ENCODE measurements around the gene KDF1. TPM values are rescaled to one million over a fixed set of nuclear protein-coding genes. Genes with fewer than 3 reads are reported as not detected.

The KDF1 gene
- total RNA-seq, 4 donors from 2014 or later = 21.9 to 51.1 (median 41.5) TPM

GRCh38 chr1:26922431-26922729 is 37.9 kb downstream of the KDF1 start:
- DNase-seq (ENCODE audit: low spot score in 2 of 2) = no peak
- Histone ChIP-seq H3K4me1 (peaks cover 25% of the 10 kb centered on the region), H3K4me3 (peak overlapping the region; percentile 96), H3K27ac (no peak overlapping the region), H3K36me3 (peaks cover 37% of the 10 kb centered on the region), H3K27me3 (no peaks in the 10 kb centered on the region), H3K9me3 (no peaks in the 10 kb centered on the region)
- no peak for TF ChIP-seq CTCF (IDR thresholded peaks at IDR 0.05)
- no peak for TF ChIP-seq POLR2AphosphoS5 (IDR thresholded peaks at IDR 0.05)
- no peak for TF ChIP-seq EP300 (IDR thresholded peaks at IDR 0.05)
- no peak for TF ChIP-seq POLR2A (IDR thresholded peaks at IDR 0.05)
- 25% methylated on average over 6 of the region's 6 CpGs for WGBS

DNA sequence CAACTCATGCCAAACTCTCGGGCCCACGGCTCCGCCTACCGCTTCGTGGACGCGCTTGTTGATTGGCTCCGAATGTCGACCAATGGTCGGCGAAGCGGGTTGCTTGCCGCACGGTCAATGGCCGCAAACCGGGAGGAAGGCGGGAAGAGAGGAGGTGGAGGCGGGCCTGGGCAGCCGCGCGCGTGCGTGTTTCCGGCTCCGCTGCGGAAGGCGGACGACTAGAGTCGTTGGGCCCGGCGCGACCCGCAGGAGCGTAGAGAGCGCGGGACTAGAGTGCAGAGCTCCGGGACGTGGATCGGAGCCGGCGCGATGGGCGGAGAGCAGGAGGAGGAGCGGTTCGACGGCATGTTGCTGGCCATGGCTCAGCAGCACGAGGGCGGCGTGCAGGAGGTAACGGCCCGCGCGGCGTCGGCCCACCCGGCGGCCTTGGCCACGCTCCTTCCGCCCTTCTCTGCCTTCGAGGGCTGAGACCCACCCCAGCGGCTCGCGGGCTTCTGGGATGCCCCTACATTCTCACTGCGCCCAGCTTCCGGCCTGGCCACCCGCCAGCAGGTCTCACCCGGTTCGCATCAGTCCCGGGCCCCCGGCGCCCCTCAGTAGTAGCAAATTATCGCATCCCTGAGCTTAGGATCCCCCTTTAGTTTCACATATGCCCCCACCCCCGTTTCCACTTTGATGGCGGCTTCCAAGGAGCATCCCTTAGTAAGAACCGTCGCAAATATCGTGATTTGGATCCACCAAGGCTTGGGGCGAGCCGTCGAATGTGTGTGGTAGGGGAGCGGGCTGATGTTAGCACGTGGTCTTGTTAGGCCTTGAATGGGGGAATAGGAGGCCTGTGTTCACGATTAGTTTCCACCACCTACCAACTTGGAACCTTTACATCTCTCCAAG is 38.5 kb downstream of the KDF1 start, which contains the start of gene NUDC:
Gene NUDC, plus strand, starts transcription at position 204 of the 891 bp plus-strand sequence. Its CDS starts 106 bp downstream, at position 310.
- no peak for TF ChIP-seq EP300 (IDR thresholded peaks at IDR 0.05)
- TF ChIP-seq POLR2A (IDR thresholded peaks at IDR 0.05) = peak; percentile 74 to 87
- TF ChIP-seq CTCF (IDR thresholded peaks at IDR 0.05) = no peak
- peak; percentile 82 to 91 (median 91) for TF ChIP-seq POLR2AphosphoS5 (IDR thresholded peaks at IDR 0.05)
- Histone ChIP-seq H3K36me3 (peaks cover 31% of the 10 kb centered on the region), H3K4me1 (peaks cover 25% of the 10 kb centered on the region), H3K27ac (peak within 1 kb of the TSS; percentile 90), H3K4me3 (peak within 1 kb of the TSS; percentile 96), H3K9me3 (no peaks in the 10 kb centered on the region), H3K27me3 (no peaks in the 10 kb centered on the region)
- DNase-seq (ENCODE audit: low spot score in 2 of 2) = peak; percentile 98 to 99
- 0% methylated on average over 14 of the region's 83 CpGs for WGBS

DNA sequence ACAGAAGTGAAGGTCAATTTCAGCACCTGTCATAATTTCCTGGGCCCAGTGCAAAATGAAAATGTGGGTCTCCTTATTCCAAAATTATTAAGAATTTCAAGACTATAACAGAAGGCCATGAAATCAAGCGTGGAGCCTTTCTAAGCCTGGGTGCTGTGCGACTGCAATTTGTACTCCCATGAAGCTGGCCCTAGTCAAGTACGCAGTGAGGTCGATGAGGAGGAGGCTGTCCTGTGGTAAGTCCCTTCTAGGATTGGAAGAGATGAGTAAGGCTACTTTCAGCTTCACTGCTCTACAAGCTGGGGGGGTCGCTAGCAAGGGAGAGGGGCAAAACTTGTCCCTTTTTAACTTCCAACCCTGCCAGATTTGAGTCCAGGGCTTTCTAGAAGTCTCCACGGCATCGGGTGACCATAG is 39.1 kb downstream of the KDF1 start:
- H3K36me3 ChIP-seq = peaks cover 24% of the 10 kb centered on the region
- TF ChIP-seq CTCF (IDR thresholded peaks at IDR 0.05) = no peak
- no peak for TF ChIP-seq EP300 (IDR thresholded peaks at IDR 0.05)
- no peaks in the 10 kb centered on the region for H3K27me3 ChIP-seq
- peak overlapping the region; percentile 90 for H3K27ac ChIP-seq
- DNase-seq (ENCODE audit: low spot score in 2 of 2) = no peak
- H3K4me1 ChIP-seq = peaks cover 25% of the 10 kb centered on the region
- H3K9me3 ChIP-seq = no peaks in the 10 kb centered on the region
- H3K4me3 ChIP-seq = peak overlapping the region; percentile 96
- WGBS = 10% methylated on average over 5 of the region's 7 CpGs

GRCh38 chr1:26915204-26915842 is 44.9 kb downstream of the KDF1 start:
- DNase-seq (ENCODE audit: low spot score in 2 of 2) = no peak
- WGBS = 69% methylated on average over 5 of the region's 5 CpGs
- H3K36me3 ChIP-seq = no peaks in the 10 kb centered on the region
- TF ChIP-seq POLR2AphosphoS5 (IDR thresholded peaks at IDR 0.05) (no peak), EP300 (IDR thresholded peaks at IDR 0.05) (no peak), POLR2A (IDR thresholded peaks at IDR 0.05) (no peak), CTCF (IDR thresholded peaks at IDR 0.05) (no peak)
- H3K27ac ChIP-seq = no peak overlapping the region
- H3K4me3 ChIP-seq = no peak overlapping the region
- H3K4me1 ChIP-seq = no peaks in the 10 kb centered on the region
- no peaks in the 10 kb centered on the region for H3K27me3 ChIP-seq
- no peaks in the 10 kb centered on the region for H3K9me3 ChIP-seq

Measured in suprapubic skin (tissue), 4 donors.